ENCODE results near the gene ZNF382. TPM values are rescaled to one million over a fixed set of nuclear protein-coding genes. Genes with fewer than 3 reads are reported as not detected.

ZNF382 gene
- total RNA-seq: 4.1 and 5.8 TPM in 2 replicates

DNA sequence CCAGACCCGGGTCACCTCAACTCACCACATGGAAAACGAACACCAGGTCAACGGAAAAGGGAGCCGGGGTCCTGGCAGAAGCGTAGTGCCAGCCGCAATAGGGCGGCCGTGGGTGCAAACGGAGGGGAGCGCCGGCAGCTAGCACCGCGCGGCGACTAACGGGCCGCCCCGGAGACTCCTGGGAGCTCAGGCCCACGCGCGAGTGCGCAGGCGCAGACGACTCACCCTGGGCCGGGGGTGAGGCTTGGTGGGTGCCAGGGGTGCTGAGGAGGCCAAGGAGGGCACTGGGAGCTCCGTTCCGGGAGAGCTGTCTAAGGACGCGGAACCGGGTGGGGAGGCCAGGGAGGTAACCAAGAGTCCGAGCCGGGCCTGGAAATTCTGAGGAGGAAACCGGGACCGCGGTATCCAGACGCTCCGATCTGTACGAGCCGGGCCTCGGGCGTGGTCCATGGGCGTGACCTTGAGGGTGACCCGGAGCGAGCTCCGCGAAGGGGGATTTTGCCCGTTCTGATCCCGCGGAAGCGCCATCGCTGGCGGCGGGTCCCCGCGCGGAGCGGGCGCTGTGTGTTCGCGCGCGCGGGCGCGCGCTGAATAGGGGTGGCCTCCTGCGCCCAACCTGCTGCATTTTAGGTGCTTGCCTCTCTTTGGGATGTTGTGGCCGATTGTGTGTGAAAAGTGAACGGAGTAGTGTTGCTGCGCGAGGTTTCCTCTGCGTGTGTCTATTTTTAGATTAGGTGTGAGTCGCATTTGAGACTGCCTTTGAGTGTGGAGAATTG, at the start of gene ZNF382:
ZNF382 (plus strand) TSS at position 213 of the 776 bp plus-strand sequence. CDS start 4,602 bp downstream, outside the sequence.

GRCh38 chr19:36573020-36573894, 31.9 kb upstream of the ZNF382 start, which contains the start of gene ZNF529:
Gene ZNF529, minus strand, starts transcription at chr19:36573292. Its CDS starts 946 bp downstream, at chr19:36572346.

Other genes with a start within 250 kb of the ZNF382 start
- gene ZFP14, start 226.1 kb upstream of the ZNF382 start, total RNA-seq: 1.7 and 2.8 TPM in 2 replicates
- gene ZFP82, start 186.7 kb upstream of the ZNF382 start, total RNA-seq: 3.8 and 7.8 TPM in 2 replicates
- 5.5 and 12.9 TPM in 2 replicates for gene ZNF566, start 115.8 kb upstream of the ZNF382 start, total RNA-seq
- gene ZNF260, start 77.0 kb upstream of the ZNF382 start, total RNA-seq: 16.4 and 24.0 TPM in 2 replicates
- 9.9 and 14.4 TPM in 2 replicates for gene ZNF529, start 32.0 kb upstream of the ZNF382 start, total RNA-seq
- 11.6 and 13.7 TPM in 2 replicates for gene ZNF461, start 61.5 kb downstream of the ZNF382 start, total RNA-seq
- 8.9 and 11.5 TPM in 2 replicates for gene ZNF567, start 82.3 kb downstream of the ZNF382 start, total RNA-seq
- gene ZNF850, start 167.5 kb downstream of the ZNF382 start, total RNA-seq: 1.4 and 2.2 TPM in 2 replicates
- 6.8 and 8.3 TPM in 2 replicates for gene ZNF790, start 233.1 kb downstream of the ZNF382 start, total RNA-seq
- gene ZNF345, start 245.6 kb downstream of the ZNF382 start, total RNA-seq: 1.4 and 4.0 TPM in 2 replicates